AG04450 (cell line): Measurements from ENCODE around the gene NUP188. TPM values are rescaled to one million over a fixed set of nuclear protein-coding genes. Genes with fewer than 3 reads are reported as not detected.

Experiments used
- CTCF ChIA-PET: fragments of 300-600, 350-600 bp; formaldehyde crosslinking; extraction: SDS; loops from one replicate; lab custom pipeline; 2022; ENCODE audit warnings: antibody characterized with exemption, inconsistent platforms; lab: Charles Lee
- POLR2A ChIA-PET: fragments of 350-600 bp; formaldehyde crosslinking; extraction: SDS; loops from one replicate; lab custom pipeline; 2021; ENCODE audit warnings: antibody characterized with exemption, inconsistent platforms; lab: Yijun Ruan, JAX
- DNase-seq: peaks from one replicate; pipeline ENCODE4 v3.0.0-alpha.2; 2011; ENCODE audit warnings: low read depth, low spot score
- H3K27ac ChIP-seq: one replicate; pipeline ENCODE4 v1.5.1; 2012; ENCODE audit warnings: low read depth, low read length, control low read depth
- H3K27me3 ChIP-seq: one replicate; pipeline ENCODE4 v1.6.0; 2012; ENCODE audit warnings: low read length; ENCODE audit not compliant: control insufficient read depth, insufficient read depth
- H3K4me3 ChIP-seq: 2 replicates; pipeline ENCODE4 v1.5.1; 2011; ENCODE audit warnings: mild to moderate bottlenecking, low read depth, low read length, control low read depth
- H3K9me3 ChIP-seq: 2 replicates; pipeline ENCODE4 v1.5.1; 2012; ENCODE audit warnings: low read length; ENCODE audit not compliant: control insufficient read depth, insufficient read depth
- polyA minus RNA-seq: library from RNA; depleted of rRNA, polyadenylated mRNA; stranded (reverse); fragments of >200 nt; gene quantifications from 2 replicates; pipeline ENCODE4 v1.2.3, GENCODE V29; 2011; rRNA and poly(A)+ RNA removed
- polyA plus RNA-seq: library from polyadenylated mRNA; depleted of rRNA; stranded (reverse); fragments of >200 nt; gene quantifications from 2 replicates; pipeline ENCODE4 v1.2.3, GENCODE V29; 2011; rRNA removed
- TF ChIP-seq, protein P1 (sequence below): IDR thresholded peaks from 2 replicates; pipeline ENCODE4 v1.5.1; 2011; ENCODE audit warnings: low read depth, low read length, control low read depth, inconsistent platforms

The NUP188 gene, protein sequence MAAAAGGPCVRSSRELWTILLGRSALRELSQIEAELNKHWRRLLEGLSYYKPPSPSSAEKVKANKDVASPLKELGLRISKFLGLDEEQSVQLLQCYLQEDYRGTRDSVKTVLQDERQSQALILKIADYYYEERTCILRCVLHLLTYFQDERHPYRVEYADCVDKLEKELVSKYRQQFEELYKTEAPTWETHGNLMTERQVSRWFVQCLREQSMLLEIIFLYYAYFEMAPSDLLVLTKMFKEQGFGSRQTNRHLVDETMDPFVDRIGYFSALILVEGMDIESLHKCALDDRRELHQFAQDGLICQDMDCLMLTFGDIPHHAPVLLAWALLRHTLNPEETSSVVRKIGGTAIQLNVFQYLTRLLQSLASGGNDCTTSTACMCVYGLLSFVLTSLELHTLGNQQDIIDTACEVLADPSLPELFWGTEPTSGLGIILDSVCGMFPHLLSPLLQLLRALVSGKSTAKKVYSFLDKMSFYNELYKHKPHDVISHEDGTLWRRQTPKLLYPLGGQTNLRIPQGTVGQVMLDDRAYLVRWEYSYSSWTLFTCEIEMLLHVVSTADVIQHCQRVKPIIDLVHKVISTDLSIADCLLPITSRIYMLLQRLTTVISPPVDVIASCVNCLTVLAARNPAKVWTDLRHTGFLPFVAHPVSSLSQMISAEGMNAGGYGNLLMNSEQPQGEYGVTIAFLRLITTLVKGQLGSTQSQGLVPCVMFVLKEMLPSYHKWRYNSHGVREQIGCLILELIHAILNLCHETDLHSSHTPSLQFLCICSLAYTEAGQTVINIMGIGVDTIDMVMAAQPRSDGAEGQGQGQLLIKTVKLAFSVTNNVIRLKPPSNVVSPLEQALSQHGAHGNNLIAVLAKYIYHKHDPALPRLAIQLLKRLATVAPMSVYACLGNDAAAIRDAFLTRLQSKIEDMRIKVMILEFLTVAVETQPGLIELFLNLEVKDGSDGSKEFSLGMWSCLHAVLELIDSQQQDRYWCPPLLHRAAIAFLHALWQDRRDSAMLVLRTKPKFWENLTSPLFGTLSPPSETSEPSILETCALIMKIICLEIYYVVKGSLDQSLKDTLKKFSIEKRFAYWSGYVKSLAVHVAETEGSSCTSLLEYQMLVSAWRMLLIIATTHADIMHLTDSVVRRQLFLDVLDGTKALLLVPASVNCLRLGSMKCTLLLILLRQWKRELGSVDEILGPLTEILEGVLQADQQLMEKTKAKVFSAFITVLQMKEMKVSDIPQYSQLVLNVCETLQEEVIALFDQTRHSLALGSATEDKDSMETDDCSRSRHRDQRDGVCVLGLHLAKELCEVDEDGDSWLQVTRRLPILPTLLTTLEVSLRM (N-terminal part only)
- polyA plus RNA-seq (46.3 and 52.1 TPM in 2 replicates), polyA minus RNA-seq (125 and 157 TPM in 2 replicates)

DNA sequence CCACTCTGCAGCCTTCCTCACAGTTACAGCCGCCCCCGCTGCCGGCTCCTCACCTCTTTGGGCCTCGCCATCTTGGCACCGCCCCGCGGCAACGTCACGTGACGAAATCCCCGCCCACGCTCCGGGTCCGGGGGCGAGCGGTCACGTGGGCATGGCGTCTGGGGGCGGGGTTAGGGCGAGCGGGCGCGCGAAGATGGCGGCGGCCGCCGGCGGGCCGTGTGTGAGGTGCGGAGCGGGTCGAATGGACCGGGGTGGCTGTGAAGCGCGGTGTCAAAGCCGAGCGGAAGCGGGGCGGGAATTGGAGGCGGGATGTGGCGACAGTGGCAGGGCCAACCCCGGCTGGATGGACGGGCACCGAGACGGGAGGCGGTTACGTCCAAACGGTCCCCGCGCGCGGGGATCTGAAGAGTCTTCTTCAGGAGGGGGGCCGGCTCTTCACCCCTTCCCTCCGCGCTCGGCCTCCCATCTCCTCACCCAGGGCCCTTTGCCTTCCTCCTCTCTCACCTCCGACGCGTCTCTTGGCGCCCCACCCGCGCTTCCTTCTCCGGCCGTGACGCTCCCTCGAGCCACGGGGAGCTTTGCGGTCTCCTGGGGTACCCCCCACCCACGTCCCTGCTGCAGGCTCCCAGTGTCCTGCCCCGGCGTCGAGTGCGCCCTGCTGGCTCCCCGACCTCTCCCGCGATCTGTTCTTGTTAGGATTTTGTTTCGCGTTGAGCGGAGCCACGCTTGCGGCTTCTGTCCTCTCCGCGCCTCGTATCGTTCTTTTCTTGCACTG lies at the start of gene NUP188, which contains the start of gene DOLK:
NUP188 (plus strand) TSS at position 173 of the 775 bp plus-strand sequence; CDS start at position 194, 21 bp downstream.
DOLK (minus strand) TSS at position 77 of the 775 bp plus-strand sequence. CDS start 300 bp downstream, outside the sequence.
- Histone ChIP-seq H3K27ac (peak within 1 kb of the TSS; percentile 91), H3K9me3 (peaks cover 5% of the 10 kb centered on the region; the same call in 1 of the 2 replicates), H3K27me3 (no peaks in the 10 kb centered on the region), H3K4me3 (peak within 1 kb of the TSS; percentile 94)
- CTCF ChIA-PET = interaction anchor here (0.5 to 1.1 kb wide), 2 partner anchors 85 to 129 kb away, joined by 3 read pairs; partner anchors contain the start of gene ENDOG
- POLR2A ChIA-PET = interaction anchor here (0.7 to 1.1 kb wide), 3 partner anchors 76 to 102 kb away, joined by 3 to 9 read pairs (median 3); no protein-coding TSS in a partner anchor
- peak; percentile 67 for DNase-seq
- TF ChIP-seq, protein P1, sequence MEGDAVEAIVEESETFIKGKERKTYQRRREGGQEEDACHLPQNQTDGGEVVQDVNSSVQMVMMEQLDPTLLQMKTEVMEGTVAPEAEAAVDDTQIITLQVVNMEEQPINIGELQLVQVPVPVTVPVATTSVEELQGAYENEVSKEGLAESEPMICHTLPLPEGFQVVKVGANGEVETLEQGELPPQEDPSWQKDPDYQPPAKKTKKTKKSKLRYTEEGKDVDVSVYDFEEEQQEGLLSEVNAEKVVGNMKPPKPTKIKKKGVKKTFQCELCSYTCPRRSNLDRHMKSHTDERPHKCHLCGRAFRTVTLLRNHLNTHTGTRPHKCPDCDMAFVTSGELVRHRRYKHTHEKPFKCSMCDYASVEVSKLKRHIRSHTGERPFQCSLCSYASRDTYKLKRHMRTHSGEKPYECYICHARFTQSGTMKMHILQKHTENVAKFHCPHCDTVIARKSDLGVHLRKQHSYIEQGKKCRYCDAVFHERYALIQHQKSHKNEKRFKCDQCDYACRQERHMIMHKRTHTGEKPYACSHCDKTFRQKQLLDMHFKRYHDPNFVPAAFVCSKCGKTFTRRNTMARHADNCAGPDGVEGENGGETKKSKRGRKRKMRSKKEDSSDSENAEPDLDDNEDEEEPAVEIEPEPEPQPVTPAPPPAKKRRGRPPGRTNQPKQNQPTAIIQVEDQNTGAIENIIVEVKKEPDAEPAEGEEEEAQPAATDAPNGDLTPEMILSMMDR = no peak

DNA sequence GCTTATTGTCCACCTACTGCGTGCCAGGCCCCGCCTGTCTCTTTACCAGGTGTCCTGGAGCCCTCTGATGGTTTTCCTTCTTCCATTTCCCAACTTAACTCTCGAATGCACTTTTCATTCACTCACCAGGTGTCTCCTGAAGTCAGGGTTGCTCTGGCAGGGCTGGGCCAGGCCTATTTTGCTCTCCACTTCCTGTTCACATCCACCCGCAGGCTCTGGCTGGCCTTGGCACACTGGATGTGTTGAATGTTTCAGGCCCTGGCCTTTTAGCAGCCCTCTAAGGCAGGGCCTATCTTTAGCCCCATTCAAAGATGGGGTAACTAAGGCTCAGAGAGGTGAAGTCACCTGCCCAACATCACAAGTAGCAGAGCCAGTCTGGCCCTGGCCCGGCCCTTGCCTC lies 49.1 kb upstream of the NUP188 start:
- TF ChIP-seq, protein P1 = no peak

DNA sequence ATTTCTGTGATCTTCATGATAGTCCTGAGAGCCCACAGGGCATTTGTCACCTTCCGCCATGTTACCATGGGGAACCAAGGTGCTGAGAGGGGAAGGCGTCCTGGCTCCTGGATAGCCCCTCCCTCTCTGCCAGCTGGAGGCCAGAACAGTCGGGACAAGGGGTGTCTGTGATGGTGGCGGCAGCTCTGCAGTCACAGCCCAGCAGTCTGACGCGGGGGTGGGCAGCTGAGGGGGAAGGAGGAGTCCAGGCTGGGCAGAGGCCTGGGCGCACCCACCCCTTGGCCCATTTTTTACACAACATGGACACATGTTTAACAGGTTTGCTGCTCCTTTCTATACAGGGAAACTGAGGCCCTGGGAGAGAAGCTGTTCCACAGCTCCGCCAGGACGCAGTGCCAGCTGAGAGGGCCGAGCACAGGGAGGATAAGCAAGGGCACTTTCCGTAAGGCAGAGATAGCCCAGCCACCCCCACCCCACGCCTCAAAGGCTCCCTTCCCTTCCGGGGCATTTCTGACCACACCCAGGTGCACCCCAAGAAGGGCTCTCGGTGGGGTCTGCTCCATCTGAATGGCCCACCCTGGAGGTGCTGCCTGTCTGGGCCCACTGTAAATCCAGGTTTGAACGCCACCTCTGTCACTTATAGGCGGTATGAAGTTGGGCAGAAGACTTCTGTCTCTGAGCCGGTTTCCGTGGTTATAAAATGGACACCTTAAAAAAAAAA lies 48.5 kb upstream of the NUP188 start:
- no peaks in the 10 kb centered on the region; the same call in 1 of the 2 replicates for H3K9me3 ChIP-seq
- no peak for DNase-seq
- POLR2A ChIA-PET = no interaction called here
- CTCF ChIA-PET = no interaction called here
- no peaks in the 10 kb centered on the region for H3K27me3 ChIP-seq
- TF ChIP-seq, protein P1 = no peak
- no peak overlapping the region for H3K4me3 ChIP-seq
- H3K27ac ChIP-seq = no peak overlapping the region

More for the DNA sequence above, 49.1 kb upstream of the NUP188 start:
- Histone ChIP-seq H3K27me3 (no peaks in the 10 kb centered on the region), H3K9me3 (no peaks in the 10 kb centered on the region; the same call in 1 of the 2 replicates), H3K27ac (no peak overlapping the region), H3K4me3 (no peak overlapping the region)
- POLR2A ChIA-PET = no interaction called here
- no peak for DNase-seq
- CTCF ChIA-PET = no interaction called here
